Activated CD8-positive, alpha-beta memory T cell treated with anti-CD3 and anti-CD28 coated beads, Interleukin-2, amount 50 U/mL, for 1 hour (primary cell): Measurements from ENCODE around the gene DACH1.

Source experiments
- DNase-seq: peaks from one replicate; pipeline ENCODE4 v3.0.0-alpha.2; 2020; ENCODE audit errors: extremely low read depth

DACH1 gene

GRCh38 chr13:71583581-71583980 is 283.4 kb downstream of the DACH1 start:
- DNase-seq: no peak

DNA sequence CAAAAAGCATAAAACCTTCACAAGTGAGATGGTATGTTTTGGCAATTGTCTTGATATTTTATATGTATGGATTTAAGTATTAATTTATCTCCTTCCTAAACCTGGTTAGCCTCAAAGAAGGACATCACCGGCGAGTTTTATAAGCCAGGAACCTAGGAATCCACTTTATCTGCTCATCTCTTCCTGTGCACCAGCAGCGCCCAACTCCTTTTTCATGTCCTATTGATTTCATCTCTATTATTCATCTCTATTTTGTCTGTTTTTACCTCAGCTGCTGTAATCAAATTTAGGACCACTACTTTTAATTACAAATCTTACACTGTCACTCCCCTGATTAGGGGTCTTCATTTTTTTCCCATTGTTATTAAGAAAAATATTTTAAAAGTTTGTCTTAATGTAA is 286.4 kb downstream of the DACH1 start:
- DNase-seq: no peak

DNA sequence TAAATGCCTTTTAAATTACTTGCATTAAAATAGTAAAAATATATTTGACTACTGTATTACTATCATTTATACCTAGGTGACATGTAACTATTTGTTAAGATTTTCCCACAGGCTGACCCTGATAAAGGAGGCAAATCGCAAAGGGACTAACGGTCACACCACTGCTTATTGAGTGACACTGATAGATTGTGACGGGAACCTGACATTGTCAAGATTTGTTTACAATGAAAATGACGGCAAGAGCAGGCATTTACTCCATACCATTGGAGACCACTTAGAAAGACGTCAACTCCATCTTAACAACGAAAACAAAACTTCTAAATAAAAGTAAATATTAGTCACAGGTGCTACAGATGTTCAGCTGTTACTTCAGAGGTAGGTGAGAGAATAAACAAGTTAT is 289.0 kb downstream of the DACH1 start:
- DNase-seq: no peak

GRCh38 chr13:71577127-71577526 is 289.9 kb downstream of the DACH1 start:
- DNase-seq: no peak

- no peak for DNase-seq
Measured at GRCh38 chr13:71576571-71576970, 290.4 kb downstream of the DACH1 start.

GRCh38 chr13:71546881-71547280 is 320.1 kb downstream of the DACH1 start:
- no peak for DNase-seq

- no peak for DNase-seq
Measured at GRCh38 chr13:71540098-71540497, 326.9 kb downstream of the DACH1 start.

GRCh38 chr13:71536201-71536600 is 330.8 kb downstream of the DACH1 start:
- no peak for DNase-seq

GRCh38 chr13:71524613-71525304 is 342.2 kb downstream of the DACH1 start:
- no peak for DNase-seq

DNA sequence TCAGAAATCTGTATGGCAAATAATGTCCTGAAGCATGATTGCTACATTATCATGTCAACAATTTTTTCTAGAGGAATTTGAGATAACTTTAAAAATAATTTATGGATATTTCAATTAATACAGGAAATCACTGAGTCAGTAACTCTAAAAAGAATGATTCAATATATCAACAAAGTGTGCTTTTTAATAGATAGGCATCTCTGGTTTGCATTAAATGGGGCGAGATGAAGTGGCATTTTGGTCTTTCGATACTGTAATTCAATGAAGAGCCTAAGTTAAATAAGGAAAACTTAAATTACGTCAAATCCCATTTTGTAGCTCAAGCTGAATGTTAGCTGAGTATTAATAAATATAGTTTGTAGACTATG is 342.8 kb downstream of the DACH1 start:
- DNase-seq: no peak

- DNase-seq: no peak
Measured at GRCh38 chr13:71522941-71523526, 344.0 kb downstream of the DACH1 start.

DNA sequence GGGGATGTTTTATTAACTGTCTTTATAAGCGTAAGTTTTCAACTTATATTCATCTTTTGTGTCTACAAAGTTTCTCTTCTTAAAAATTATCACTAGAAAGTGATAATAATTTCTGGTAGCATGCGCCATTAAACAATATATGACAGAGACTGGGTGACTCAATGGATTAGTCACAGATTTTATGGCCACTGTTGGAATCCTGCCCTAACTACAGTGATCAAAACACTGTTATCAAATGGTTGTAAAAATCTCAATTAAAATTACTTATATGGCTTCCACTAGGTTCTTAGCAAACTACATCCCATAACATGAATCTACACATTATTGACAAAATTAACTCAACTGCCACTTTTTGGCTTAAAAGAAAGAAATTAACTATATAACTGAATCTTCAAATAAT is 350.0 kb downstream of the DACH1 start:
- no peak for DNase-seq

- DNase-seq: no peak
Measured at GRCh38 chr13:71516521-71516920, 350.5 kb downstream of the DACH1 start.

GRCh38 chr13:71515744-71516038 is 351.3 kb downstream of the DACH1 start:
- no peak for DNase-seq

- no peak for DNase-seq
Measured at GRCh38 chr13:71514900-71515743, 351.9 kb downstream of the DACH1 start.

DNA sequence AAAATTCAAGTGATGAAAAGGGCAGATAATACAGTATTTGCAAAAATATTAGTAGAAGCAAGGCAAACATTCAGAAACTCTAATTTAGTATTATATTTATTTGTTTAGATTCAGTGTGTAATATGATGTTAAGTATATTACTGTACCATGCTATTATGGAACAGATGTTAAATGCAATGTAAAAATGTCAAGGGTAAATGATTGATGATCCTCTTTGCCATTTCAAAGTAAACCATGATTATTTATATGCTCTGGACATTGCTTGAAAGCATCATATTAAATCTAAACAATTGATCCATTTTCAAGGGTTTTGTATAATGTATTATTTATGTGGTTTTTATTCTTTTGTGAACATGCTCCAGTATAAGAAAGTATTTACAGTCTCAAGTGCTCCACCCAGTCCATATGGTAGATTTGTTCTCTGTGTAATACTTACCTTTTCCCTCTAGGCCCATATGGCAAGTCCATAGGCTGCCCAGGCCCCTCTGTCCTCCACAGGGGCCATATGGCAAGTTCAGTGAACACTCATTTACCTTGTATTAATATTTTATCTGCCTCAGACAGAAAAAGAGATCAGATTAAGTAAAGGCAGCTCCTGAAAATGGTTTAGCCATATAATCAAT is 353.5 kb downstream of the DACH1 start:
- no peak for DNase-seq

DNA sequence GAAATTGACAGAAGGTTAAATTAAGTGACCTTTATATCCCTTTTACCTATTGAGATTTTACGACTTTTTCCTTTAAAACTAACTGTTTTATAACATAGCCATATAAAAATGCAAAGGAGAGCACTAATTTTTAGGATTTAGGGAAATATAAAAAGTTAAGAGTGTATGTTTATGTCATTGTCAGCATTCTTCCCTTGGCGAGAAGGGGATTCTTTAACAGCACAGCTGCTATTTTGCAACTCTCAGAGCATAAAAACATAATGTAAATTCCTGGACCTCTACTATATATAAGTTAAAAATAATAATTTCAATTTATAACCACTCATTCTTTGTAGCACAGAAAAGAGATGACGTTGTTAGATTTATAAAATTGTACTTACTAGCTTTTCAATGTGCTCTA is 363.2 kb downstream of the DACH1 start:
- no peak for DNase-seq

DNA sequence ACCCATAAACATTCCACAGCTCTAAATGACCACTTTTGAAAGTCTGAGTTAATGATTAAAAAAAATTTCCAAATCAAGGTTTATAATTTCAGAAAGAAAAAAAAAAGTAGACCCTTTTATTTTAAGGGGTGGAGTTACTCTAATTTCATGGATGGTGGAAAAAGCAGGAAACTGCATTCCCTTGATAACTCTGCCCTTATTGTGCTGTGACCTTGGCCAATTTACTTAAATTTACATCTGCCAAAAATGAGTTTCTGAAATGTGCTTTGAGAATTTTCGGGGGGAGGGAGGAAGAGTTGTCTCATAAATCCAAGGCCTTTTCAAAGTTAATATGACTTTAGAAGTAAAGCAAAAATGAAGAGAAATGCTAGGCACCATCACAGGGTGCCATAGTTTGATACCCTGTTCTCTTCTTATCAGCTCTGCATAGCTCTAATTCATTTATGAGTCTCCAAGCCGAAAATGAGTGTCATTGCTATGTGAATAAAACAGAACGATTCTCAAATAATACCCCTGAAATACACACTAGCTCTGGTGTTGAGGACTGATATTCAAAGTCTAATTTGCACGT is 367.0 kb downstream of the DACH1 start:
- DNase-seq: no peak

DNA sequence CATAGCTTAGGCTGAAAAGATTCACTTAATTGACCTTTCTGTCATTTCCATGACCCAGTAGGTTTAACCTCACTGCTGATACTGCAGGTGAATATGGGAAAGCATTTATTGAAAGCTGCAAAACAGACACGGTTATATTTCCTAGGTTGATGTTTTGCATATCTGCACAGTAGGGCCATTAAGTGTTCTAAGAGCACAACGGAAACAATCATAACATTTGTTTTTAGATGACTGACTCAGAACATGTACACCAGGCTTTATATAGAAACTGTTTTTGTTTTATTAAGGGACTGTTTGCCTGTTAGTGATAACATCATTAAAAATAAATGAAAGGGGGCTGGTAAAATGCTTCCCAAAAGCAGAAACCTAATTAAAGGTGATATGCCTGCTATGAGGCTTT is 367.8 kb downstream of the DACH1 start:
- DNase-seq: no peak

- DNase-seq: no peak
Measured at GRCh38 chr13:71493189-71493588, 373.8 kb downstream of the DACH1 start.

DNA sequence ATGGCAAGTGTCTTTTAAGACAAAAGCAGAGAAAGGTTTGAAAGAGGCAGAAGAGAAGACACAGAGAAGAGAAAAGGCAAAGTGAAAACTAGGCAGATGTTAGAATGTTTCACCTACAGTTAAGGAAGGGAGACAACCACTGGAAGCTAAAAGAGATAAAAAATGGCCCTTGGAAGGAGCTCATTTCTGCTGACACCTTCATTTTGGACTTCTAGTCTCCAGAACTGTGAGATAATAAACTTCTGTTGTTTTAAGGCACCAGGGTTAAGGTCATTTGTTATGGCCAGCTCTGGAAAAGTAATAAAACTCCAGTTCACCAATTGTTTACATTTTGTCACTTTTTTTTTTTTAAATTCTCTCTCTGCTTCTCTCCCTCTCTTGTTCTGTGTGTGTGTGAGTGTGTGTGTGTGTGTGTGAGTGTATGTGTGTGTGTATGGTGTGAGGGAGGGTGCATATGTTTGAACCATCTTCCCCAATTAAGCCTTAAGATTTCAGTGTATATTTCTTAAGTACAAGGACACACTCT is 374.6 kb downstream of the DACH1 start:
- no peak for DNase-seq

GRCh38 chr13:71491010-71491409 is 376.0 kb downstream of the DACH1 start:
- no peak for DNase-seq
